Esophagus muscularis mucosa (tissue), 4 donors: ENCODE results near the gene PDE4DIP.
"Not testable (repeated sequence)": the region's sequence is repeated elsewhere in the genome, so short reads cannot be mapped to it uniquely, and the experiment has no call there.

Experiments
- CTCF ChIP-seq, 3 experiments: fragments of 200-600 bp in 2 of 3; fragments of 450-650 bp in 1 of 3; sonication (generic) in 2 of 3; IDR thresholded peaks; one replicate each; pipeline ENCODE4 v1.5.1; 2017 to 2019; ENCODE audit warnings: antibody characterized with exemption in 3 of 3, mild to moderate bottlenecking in 2 of 3, moderate library complexity in 1 of 3
- EP300 ChIP-seq: sonication (generic); formaldehyde crosslinking; IDR thresholded peaks from one replicate; pipeline ENCODE4 v1.6.1; 2017; ENCODE audit warnings: antibody characterized with exemption
- POLR2A ChIP-seq: fragments of 450-650 bp; IDR thresholded peaks from one replicate; pipeline ENCODE4 v1.6.1; 2017; ENCODE audit warnings: antibody characterized with exemption, moderate library complexity, mild to moderate bottlenecking, low read depth

GRCh38 chr1:148967580-148967979, 123.4 kb downstream of the PDE4DIP start:
- not testable (repeated sequence) for TF ChIP-seq EP300; CTCF (IDR thresholded peaks at IDR 0.05); POLR2A
